Cardiac septum (tissue), 1 donor: Measurements from ENCODE around the gene ZNF680. TPM values are rescaled to one million over a fixed set of nuclear protein-coding genes. Genes with fewer than 3 reads are reported as not detected.
"Not testable (repeated sequence)": the region's sequence is repeated elsewhere in the genome, so short reads cannot be mapped to it uniquely, and the experiment has no call there.

ENCODE experiments used
- DNase-seq: peaks from one replicate; pipeline ENCODE4 v3.0.0-alpha.2; 2020; ENCODE audit warnings: low spot score
- intact Hi-C: fragments of 100-400 bp; cut with DNase I; formaldehyde crosslinking; loops from one replicate; pipeline ENCODE4 v1.14.0; 2022
- long read RNA-seq: library from polyadenylated mRNA; unstranded; transcript quantifications from one replicate; pipeline ENCODE4 v2.0.0, GENCODE V29; 2021
- total RNA-seq: library from RNA; stranded (reverse); fragmentation: NEBNext Ultra II Directional; extraction: Animal tissue kit (Norgen Biotek cat#: 25700); gene quantifications from one replicate; pipeline ENCODE4 v1.2.1, GENCODE V29; 2021
- donor health status: DM: no; HTN: no; CAD: no.

The ZNF680 gene
- total RNA-seq: 28.2 TPM
- long read RNA-seq, transcript ZNF680-202 (4 exons, 2,159 nt): major isoform, 7 of 39 reads
- long read RNA-seq, transcript ZNF680-201 (4 exons, 3,022 nt): major isoform, 7 of 39 reads
- long read RNA-seq, partial matches to known transcripts: 2 of 39 reads
- long read RNA-seq, other reads (novel, unspliced or antisense): 19 of 39 reads

GRCh38 chr7:64562626-64563278 is at the start of gene ZNF680:
ZNF680 (minus strand) TSS chr7:64563071; CDS start chr7:64562954, 117 bp downstream.
- intact Hi-C loops: no loop called here

GRCh38 chr7:64612452-64612851 is 49.6 kb upstream of the ZNF680 start:
- intact Hi-C loops: no loop called here
- DNase-seq: no peak

More at GRCh38 chr7:64562626-64563278, at the start of gene ZNF680:
- peak; percentile 98 for DNase-seq

- DNase-seq: no peak
- intact Hi-C loops: no loop called here
Measured at GRCh38 chr7:64611717-64612116, 48.8 kb upstream of the ZNF680 start.

- intact Hi-C loops: no loop called here
Measured at GRCh38 chr7:64610997-64611396, 48.1 kb upstream of the ZNF680 start.

GRCh38 chr7:64608116-64608910 is 45.4 kb upstream of the ZNF680 start:
- intact Hi-C loops: no loop called here
- no peak for DNase-seq

More at GRCh38 chr7:64610997-64611396, 48.1 kb upstream of the ZNF680 start:
- DNase-seq: no peak

- DNase-seq: no peak
Measured at GRCh38 chr7:64606385-64606784, 43.5 kb upstream of the ZNF680 start.

GRCh38 chr7:64603271-64603670 is 40.4 kb upstream of the ZNF680 start:
- intact Hi-C loops: no loop called here
- no peak for DNase-seq

More at GRCh38 chr7:64606385-64606784, 43.5 kb upstream of the ZNF680 start:
- intact Hi-C loops: no loop called here

GRCh38 chr7:64602518-64602917 is 39.6 kb upstream of the ZNF680 start:
- DNase-seq: no peak

GRCh38 chr7:64602086-64602485 is 39.2 kb upstream of the ZNF680 start:
- DNase-seq: no peak
- intact Hi-C loops: no loop called here

More at GRCh38 chr7:64602518-64602917, 39.6 kb upstream of the ZNF680 start:
- intact Hi-C loops: no loop called here

GRCh38 chr7:64599359-64599758 is 36.5 kb upstream of the ZNF680 start:
- intact Hi-C loops: no loop called here
- DNase-seq: no peak

GRCh38 chr7:64590971-64591370 is 28.1 kb upstream of the ZNF680 start:
- intact Hi-C loops: no loop called here

GRCh38 chr7:64581926-64582894 is 19.3 kb upstream of the ZNF680 start:
- intact Hi-C loops: no loop called here
- no peak for DNase-seq

More at GRCh38 chr7:64590971-64591370, 28.1 kb upstream of the ZNF680 start:
- DNase-seq: no peak

GRCh38 chr7:64581391-64581790 is 18.5 kb upstream of the ZNF680 start:
- no peak for DNase-seq
- intact Hi-C loops: no loop called here

GRCh38 chr7:64574540-64575099 is 11.7 kb upstream of the ZNF680 start:
- intact Hi-C loops: no loop called here
- no peak for DNase-seq

GRCh38 chr7:64570284-64570605 is 7.4 kb upstream of the ZNF680 start:
- intact Hi-C loops, DNase-seq: not testable (repeated sequence)

- intact Hi-C loops, DNase-seq: not testable (repeated sequence)
Measured at GRCh38 chr7:64569372-64570283, 6.8 kb upstream of the ZNF680 start.

GRCh38 chr7:64562256-64562625 is 630 bp downstream of the ZNF680 start:
- no peak for DNase-seq
- intact Hi-C loops: no loop called here

- intact Hi-C loops: loop anchor here (5.0 kb wide), 1 partner anchor 247 kb away; the partner anchor contains the start of gene ZNF736
- DNase-seq: no peak
Measured at GRCh38 chr7:64559206-64559605, 3.7 kb downstream of the ZNF680 start.
